ENCODE results near the gene GDPD4. TPM values are rescaled to one million over a fixed set of nuclear protein-coding genes. Genes with fewer than 3 reads are reported as not detected.

The GDPD4 gene
- total and polyA plus RNA-seq, 9 of the 15 experiments (the other 6 are each of a cell fraction or from before 2014, with no cell fraction given) = 0.40 TPM; not detected in 8

- TF ChIP-seq RNF219 (CRISPR knock-in tag; IDR thresholded peaks at IDR 0.05) (no peak), RBM14 (IDR thresholded peaks at IDR 0.05; ENCODE audit: borderline replicate concordance, insufficient read depth, low read depth, low read length) (no peak), PHB (CRISPR knock-in tag; IDR thresholded peaks at IDR 0.05) (no peak), ZSCAN32 (CRISPR knock-in tag; IDR thresholded peaks at IDR 0.05) (no peak), POLR2B (IDR thresholded peaks at IDR 0.05; ENCODE audit: low read depth, partially characterized antibody) (no peak), POLR2A (conservative IDR thresholded peaks at IDR 0.05) (no peak), GABPA (tag; conservative IDR thresholded peaks at IDR 0.05; ENCODE audit: low read depth) (no peak), KLF10 (CRISPR knock-in tag; IDR thresholded peaks at IDR 0.05) (no peak), MTA1 (IDR thresholded peaks at IDR 0.05; ENCODE audit: borderline replicate concordance) (no peak), ZBTB49 (CRISPR knock-in tag; IDR thresholded peaks at IDR 0.05; ENCODE audit: borderline replicate concordance) (0 out of 2 replicates have a peak, but pooled peaks have one; percentile 26), TBL1XR1 (IDR thresholded peaks at IDR 0.05; ENCODE audit: low read length in 2 of 2) (no peak), KAT2B (IDR thresholded peaks at IDR 0.05; ENCODE audit: low read depth, low read length) (no peak), NR0B1 (IDR thresholded peaks at IDR 0.05; ENCODE audit: partially characterized antibody) (no peak), NCOA4 (IDR thresholded peaks at IDR 0.05; ENCODE audit: partially characterized antibody) (no peak), CREB1 (IDR thresholded peaks at IDR 0.05) (0 out of 2 replicates have a peak, but pooled peaks have one; percentile 21), CREB1 (CRISPR knock-in tag; IDR thresholded peaks at IDR 0.05) (peak; percentile 80), MYNN (IDR thresholded peaks at IDR 0.05) (0 out of 2 replicates have a peak, but pooled peaks have one; percentile 57), MYNN (CRISPR knock-in tag; IDR thresholded peaks at IDR 0.05) (no peak), ZNF695 (CRISPR knock-in tag; IDR thresholded peaks at IDR 0.05) (no peak), RBM22 (IDR thresholded peaks at IDR 0.05; ENCODE audit: low read depth, low read length, poor library complexity, severe bottlenecking) (no peak), MITF (IDR thresholded peaks at IDR 0.05) (no peak), ZNF561 (CRISPR knock-in tag; conservative IDR thresholded peaks at IDR 0.05) (no peak), FOXJ3 (CRISPR knock-in tag; IDR thresholded peaks at IDR 0.05) (no peak)
Observed at GRCh38 chr11:77191823-77192495, 109.5 kb downstream of the GDPD4 start (continued).
